ENCODE data around the gene FSTL4. TPM values are rescaled to one million over a fixed set of nuclear protein-coding genes. Genes with fewer than 3 reads are reported as not detected.

Gene FSTL4
- total RNA-seq, 1 donor from 2014 or later: 14.3 TPM

DNA sequence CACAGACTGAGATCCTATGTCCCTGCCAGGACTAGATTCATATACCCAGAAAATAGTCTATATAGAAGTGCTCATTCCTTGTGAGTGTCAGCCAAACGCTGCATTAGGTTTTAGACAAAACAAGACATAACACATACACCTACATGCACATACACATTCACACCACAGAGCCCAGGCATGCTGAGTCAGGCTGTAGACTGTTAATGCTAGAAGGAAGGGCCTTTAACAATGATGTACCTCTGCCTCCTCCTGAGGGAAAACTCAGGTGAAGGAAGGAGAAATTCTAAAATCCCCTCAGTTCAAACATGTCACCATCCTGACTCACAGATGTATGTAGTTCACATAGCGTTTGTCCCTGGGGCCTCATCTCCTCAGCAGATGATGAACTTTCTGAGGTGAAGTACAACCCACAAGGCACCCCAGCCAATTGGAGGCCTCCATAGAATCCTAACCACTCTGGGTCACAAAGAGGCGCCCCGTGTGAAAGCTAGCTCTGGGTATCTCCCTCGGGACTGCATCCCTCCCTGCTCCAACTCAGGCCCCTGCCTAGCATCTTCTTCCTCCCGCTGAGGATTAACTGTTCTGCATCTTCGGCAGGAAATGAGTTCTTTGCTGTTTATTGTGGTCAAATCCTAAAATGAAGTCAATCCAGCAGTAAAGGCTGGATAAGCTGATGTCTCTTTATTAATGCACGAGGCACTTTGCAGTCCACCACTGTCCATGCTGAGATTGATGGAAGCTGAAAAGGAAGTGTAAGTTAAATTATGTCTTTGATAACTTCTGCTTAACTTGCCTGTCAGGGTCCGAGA is 40.8 kb upstream of the FSTL4 start:
- TF ChIP-seq, protein P1, sequence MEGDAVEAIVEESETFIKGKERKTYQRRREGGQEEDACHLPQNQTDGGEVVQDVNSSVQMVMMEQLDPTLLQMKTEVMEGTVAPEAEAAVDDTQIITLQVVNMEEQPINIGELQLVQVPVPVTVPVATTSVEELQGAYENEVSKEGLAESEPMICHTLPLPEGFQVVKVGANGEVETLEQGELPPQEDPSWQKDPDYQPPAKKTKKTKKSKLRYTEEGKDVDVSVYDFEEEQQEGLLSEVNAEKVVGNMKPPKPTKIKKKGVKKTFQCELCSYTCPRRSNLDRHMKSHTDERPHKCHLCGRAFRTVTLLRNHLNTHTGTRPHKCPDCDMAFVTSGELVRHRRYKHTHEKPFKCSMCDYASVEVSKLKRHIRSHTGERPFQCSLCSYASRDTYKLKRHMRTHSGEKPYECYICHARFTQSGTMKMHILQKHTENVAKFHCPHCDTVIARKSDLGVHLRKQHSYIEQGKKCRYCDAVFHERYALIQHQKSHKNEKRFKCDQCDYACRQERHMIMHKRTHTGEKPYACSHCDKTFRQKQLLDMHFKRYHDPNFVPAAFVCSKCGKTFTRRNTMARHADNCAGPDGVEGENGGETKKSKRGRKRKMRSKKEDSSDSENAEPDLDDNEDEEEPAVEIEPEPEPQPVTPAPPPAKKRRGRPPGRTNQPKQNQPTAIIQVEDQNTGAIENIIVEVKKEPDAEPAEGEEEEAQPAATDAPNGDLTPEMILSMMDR (IDR thresholded peaks at IDR 0.05; ENCODE audit: unreplicated experiment): no peak
- DNase-seq (ENCODE audit: low spot score in 2 of 2, unreplicated experiment in 2 of 2): no peak
- Mint-ChIP-seq H3K27ac (no peak overlapping the region), H3K27me3 (ENCODE audit: low read depth) (peaks cover 40% of the 10 kb centered on the region), H3K9me3 (peaks cover 8% of the 10 kb centered on the region), H3K4me3 (no peak overlapping the region), H3K36me3 (no peaks in the 10 kb centered on the region), H3K4me1 (peaks cover 4% of the 10 kb centered on the region)

DNA sequence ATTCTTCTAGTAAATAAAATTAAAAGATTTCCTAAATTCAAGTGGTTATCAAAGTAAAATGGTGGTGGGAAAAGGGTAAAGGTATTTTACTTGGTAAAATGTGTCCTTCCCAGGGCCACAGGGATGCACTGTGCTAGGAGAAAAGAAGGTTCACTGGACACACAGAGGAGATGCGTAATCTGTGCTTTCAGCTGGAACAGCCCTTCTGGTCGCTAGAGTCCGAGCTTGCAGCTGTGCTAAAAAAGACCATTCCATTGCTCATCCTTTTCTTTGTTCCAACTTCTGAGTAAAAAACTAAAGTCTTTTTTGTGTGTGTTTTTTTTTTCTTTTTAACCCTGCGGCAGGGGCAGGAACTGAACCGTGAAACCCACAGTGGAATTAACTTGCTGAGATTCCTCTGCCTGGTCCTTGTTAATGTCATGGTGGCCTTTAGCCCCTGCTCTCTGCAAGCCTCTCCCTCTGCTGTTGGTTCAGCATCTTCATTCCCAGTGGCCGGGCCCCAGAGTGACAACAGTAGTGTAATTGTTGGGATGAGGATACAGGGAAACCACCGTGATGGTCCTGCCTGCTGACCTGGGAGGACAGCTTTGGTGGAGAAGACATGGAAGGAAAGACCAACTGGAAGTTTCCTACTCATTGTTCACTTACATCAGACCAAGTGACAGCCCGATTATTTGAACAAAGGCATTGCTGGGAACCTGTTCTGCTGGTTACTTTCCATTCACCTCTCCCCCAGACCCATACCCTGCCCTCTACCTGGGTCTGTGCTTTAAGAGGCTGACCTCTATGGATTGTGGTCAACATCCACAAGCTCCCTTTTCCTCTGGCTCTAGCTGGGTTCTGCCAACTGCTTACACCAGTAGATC is 31.9 kb upstream of the FSTL4 start:
- peaks cover 68% of the 10 kb centered on the region for H3K27me3 Mint-ChIP-seq (ENCODE audit: low read depth)
- no peaks in the 10 kb centered on the region for H3K4me1 Mint-ChIP-seq
- H3K27ac Mint-ChIP-seq: no peak overlapping the region
- no peak for DNase-seq (ENCODE audit: low spot score in 2 of 2, unreplicated experiment in 2 of 2)
- no peaks in the 10 kb centered on the region for H3K36me3 Mint-ChIP-seq
- no peak overlapping the region for H3K4me3 Mint-ChIP-seq
- H3K9me3 Mint-ChIP-seq: no peaks in the 10 kb centered on the region
- TF ChIP-seq, protein P1 (IDR thresholded peaks at IDR 0.05; ENCODE audit: unreplicated experiment): no peak

DNA sequence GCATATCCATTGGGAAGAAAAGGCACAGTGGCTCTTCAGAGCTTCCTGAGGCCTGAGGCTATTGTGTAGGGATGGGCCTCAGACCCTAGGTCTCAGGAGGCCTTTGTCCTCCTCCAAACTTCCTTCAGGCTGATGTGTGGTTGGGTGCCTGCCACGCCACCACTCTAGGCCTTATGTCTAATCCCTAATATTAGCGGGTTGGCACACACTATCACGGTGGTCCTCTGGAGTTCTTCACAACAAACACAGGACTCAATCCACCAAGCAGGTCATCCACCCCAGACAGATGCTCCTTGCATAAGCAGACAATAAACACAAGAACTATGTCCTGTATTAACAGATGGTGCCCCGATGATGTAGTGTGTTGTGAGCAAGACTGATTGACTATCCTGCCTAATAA is 31.0 kb upstream of the FSTL4 start:
- TF ChIP-seq, protein P1 (IDR thresholded peaks at IDR 0.05; ENCODE audit: unreplicated experiment): no peak
- Mint-ChIP-seq H3K27me3 (ENCODE audit: low read depth) (peaks cover 66% of the 10 kb centered on the region), H3K4me1 (no peaks in the 10 kb centered on the region)

DNA sequence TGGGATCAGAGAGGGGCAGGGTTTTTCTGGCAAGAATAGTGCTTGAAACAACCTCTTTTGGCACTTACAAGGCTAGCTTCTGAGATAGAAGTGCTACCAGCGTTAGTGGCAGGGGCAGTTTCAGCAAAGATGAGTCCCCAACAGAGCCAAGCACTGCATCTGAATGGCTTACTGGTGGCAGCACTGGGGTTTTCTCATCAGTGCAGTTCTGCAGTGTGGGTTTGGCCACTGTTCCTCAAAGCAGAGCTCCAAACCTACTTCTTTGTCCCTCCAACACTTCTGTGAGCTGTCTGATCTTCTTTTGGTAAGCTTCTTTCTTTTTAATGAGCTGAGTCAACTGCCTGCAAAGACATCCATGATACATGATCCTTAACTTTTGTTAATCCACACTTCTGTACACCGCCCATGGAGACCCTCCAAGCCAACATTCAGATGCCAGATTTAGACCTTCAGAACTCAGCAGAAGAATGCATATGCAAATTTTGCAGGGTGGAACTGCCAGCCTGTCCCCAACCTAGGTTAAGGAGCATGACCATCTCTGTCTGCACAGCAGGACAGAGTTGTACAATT is 29.9 kb upstream of the FSTL4 start:
- Mint-ChIP-seq H3K4me1 (no peaks in the 10 kb centered on the region), H3K27ac (no peak overlapping the region), H3K4me3 (no peak overlapping the region), H3K36me3 (no peaks in the 10 kb centered on the region), H3K9me3 (no peaks in the 10 kb centered on the region), H3K27me3 (ENCODE audit: low read depth) (peaks cover 67% of the 10 kb centered on the region)
- TF ChIP-seq, protein P1 (IDR thresholded peaks at IDR 0.05; ENCODE audit: unreplicated experiment): no peak
- no peak for DNase-seq (ENCODE audit: low spot score in 2 of 2, unreplicated experiment in 2 of 2)

More for the DNA sequence above, 31.0 kb upstream of the FSTL4 start:
- no peak for DNase-seq (ENCODE audit: low spot score in 2 of 2, unreplicated experiment in 2 of 2)
- Mint-ChIP-seq H3K9me3 (no peaks in the 10 kb centered on the region), H3K4me3 (no peak overlapping the region), H3K36me3 (no peaks in the 10 kb centered on the region), H3K27ac (no peak overlapping the region)

DNA sequence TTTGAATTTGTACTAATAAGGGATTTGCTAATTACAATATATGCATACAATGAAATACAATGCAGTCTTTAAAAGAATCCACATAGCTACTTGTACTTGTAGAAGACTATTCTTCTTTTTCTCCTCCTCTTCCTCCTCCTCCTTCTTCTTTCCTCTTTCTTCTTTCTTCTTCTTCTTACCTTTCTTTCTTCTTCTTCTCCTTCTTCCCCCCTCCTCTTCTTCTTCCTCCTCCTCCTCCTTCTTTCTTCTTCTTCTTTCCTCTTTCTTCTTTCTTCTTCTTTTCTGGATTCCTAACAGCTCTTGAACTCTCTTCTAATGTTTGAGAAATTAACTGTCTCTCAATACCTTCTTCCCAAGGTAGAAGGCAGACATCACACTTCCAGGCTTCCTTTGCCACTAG is 29.3 kb upstream of the FSTL4 start:
- Mint-ChIP-seq H3K4me1 (no peaks in the 10 kb centered on the region), H3K27me3 (ENCODE audit: low read depth) (peaks cover 66% of the 10 kb centered on the region), H3K4me3 (no peak overlapping the region), H3K36me3 (no peaks in the 10 kb centered on the region), H3K27ac (no peak overlapping the region), H3K9me3 (no peaks in the 10 kb centered on the region)
- TF ChIP-seq, protein P1 (IDR thresholded peaks at IDR 0.05; ENCODE audit: unreplicated experiment): no peak
- no peak for DNase-seq (ENCODE audit: low spot score in 2 of 2, unreplicated experiment in 2 of 2)
